ENCODE data around the gene MAP3K12. TPM values are rescaled to one million over a fixed set of nuclear protein-coding genes. Genes with fewer than 3 reads are reported as not detected.

MAP3K12 gene
- total and polyA plus RNA-seq, 2 of the 13 experiments (the other 11 are each of a cell fraction or from before 2014, with no cell fraction given), result 0.20 to 1.1 TPM

- H3K79me2 ChIP-seq (ENCODE audit: insufficient read depth, low read length), result no peaks in the 10 kb centered on the region
- no peak for FAIRE-seq
- TF ChIP-seq JUN (CRISPR knock-in tag; IDR thresholded peaks at IDR 0.05) (no peak), ZNF687 (CRISPR knock-in tag; IDR thresholded peaks at IDR 0.05) (peak; percentile 42; the same call in 1 of the 2 replicates), ZBTB8A (CRISPR knock-in tag; IDR thresholded peaks at IDR 0.05; ENCODE audit: borderline replicate concordance, low read depth) (no peak), ZNF3 (CRISPR knock-in tag; IDR thresholded peaks at IDR 0.05) (no peak), PATZ1 (CRISPR knock-in tag; IDR thresholded peaks at IDR 0.05) (peak; percentile 60; the same call in 1 of the 2 replicates), ZNF879 (CRISPR knock-in tag; IDR thresholded peaks at IDR 0.05) (no peak), ZNF563 (CRISPR knock-in tag; IDR thresholded peaks at IDR 0.05) (no peak), TSC22D2 (CRISPR knock-in tag; IDR thresholded peaks at IDR 0.05; ENCODE audit: borderline replicate concordance) (no peak), RBFOX2 (IDR thresholded peaks at IDR 0.05; ENCODE audit: low read depth, low read length) (peak; percentile 86), FOXO1 (CRISPR knock-in tag; IDR thresholded peaks at IDR 0.05) (no peak), ZNF552 (CRISPR knock-in tag; IDR thresholded peaks at IDR 0.05; ENCODE audit: borderline replicate concordance) (no peak), CHD4 (IDR thresholded peaks at IDR 0.05; ENCODE audit: borderline replicate concordance, low read length) (no peak), ZNF335 (CRISPR knock-in tag; IDR thresholded peaks at IDR 0.05) (no peak), ZNF143 (CRISPR knock-in tag; IDR thresholded peaks at IDR 0.05) (no peak), SMARCC2 (IDR thresholded peaks at IDR 0.05) (no peak), CTCF (CRISPR knock-in tag; IDR thresholded peaks at IDR 0.05) (no peak), NFRKB (IDR thresholded peaks at IDR 0.05) (no peak)
- TF ChIP-seq, protein P1, sequence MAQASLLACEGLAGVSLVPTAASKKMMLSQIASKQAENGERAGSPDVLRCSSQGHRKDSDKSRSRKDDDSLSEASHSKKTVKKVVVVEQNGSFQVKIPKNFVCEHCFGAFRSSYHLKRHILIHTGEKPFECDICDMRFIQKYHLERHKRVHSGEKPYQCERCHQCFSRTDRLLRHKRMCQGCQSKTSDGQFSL (CRISPR knock-in tag; IDR thresholded peaks at IDR 0.05), result no peak; the same call in 1 of the 2 replicates
Observed at GRCh38 chr12:53482626-53483168, 16.6 kb downstream of the MAP3K12 start.

More at GRCh38 chr12:53482626-53483168, 16.6 kb downstream of the MAP3K12 start:
- in situ Hi-C loops (cut with HindIII; ENCODE audit: extremely low pct_ligation_motif_present, low pct_unique_long_range_greater_than_20kb), result no loop called here
- no TSS peak for BruUV-seq (replicated peaks)
- Histone ChIP-seq H3K27ac (ENCODE audit: extremely low read length, insufficient read depth, low read length) (no peak overlapping the region), H2AFZ (ENCODE audit: low read length) (no peak overlapping the region), H3K27me3 (ENCODE audit: control insufficient read depth in 1 of 2, insufficient read depth in 2 of 2, low read length in 2 of 2) (no peaks in the 10 kb centered on the region), H3K9me3 (ENCODE audit: low read length) (no peaks in the 10 kb centered on the region), H3K4me3 (replicated peaks in 1 of 3; ENCODE audit: insufficient read depth in 1 of 3, low read depth in 2 of 3, low read length in 3 of 3) (no peak overlapping the region), H3K4me2 (ENCODE audit: low read depth, low read length) (no peak overlapping the region), H3K4me1 (ENCODE audit: insufficient read depth, low read length) (no peaks in the 10 kb centered on the region), H3K36me3 (replicated peaks in 1 of 2; ENCODE audit: control insufficient read depth in 1 of 2, insufficient read depth in 2 of 2, low read length in 2 of 2) (peaks cover 13 to 45% of the 10 kb centered on the region in 2 experiments), H4K20me1 (ENCODE audit: insufficient read depth, low read length) (peaks cover 12% of the 10 kb centered on the region), H3K9ac (ENCODE audit: insufficient read depth, low read depth, low read length) (no peak overlapping the region)
- ATAC-seq, result peak; percentile 2
- CTCF ChIA-PET (ENCODE audit: low intra/inter-chr PET ratio, low total read pairs), result no interaction called here
- POLR2A ChIA-PET, result interaction anchor here (0.7 to 4.2 kb wide), 8 partner anchors 10 to 162 kb away, joined by 3 to 58 read pairs (median 6); partner anchors contain the start of genes AAAS, MAP3K12, PRR13 and SP1
- DNase-seq (ENCODE audit: low spot score), result no peak
- intact Hi-C loops (cut with micrococcal nuclease; ENCODE audit: unreplicated experiment), result no loop called here
- 90% methylated on average over 2 of the region's 18 CpGs for WGBS (ENCODE audit: low lambda C conversion rate)

Measured in HepG2 (cell line).